PC-9 (cell line): ENCODE measurements around the gene TIAM2. TPM values are rescaled to one million over a fixed set of nuclear protein-coding genes. Genes with fewer than 3 reads are reported as not detected.

ENCODE experiments used
- BruUV-seq: library from RNA; stranded (reverse); fragments of 400-500 nt; replicated peaks from 2 replicates; lab custom pipeline; 2021; lab: Mats Ljungman, UMichigan
- CTCF ChIA-PET: fragments of 300-600 bp; sonication (Branson Sonifier 250); formaldehyde crosslinking; loops from one replicate; lab custom pipeline; 2022; ENCODE audit warnings: antibody characterized with exemption; lab: Charles Lee
- POLR2A ChIA-PET: fragments of 300-600 bp; sonication (Branson Sonifier 250); formaldehyde crosslinking; loops from one replicate; lab custom pipeline; 2022; ENCODE audit warnings: antibody characterized with exemption; ENCODE audit not compliant: unreplicated experiment; lab: Charles Lee
- DNase-seq, 2 experiments: peaks; one replicate each; pipeline versions ENCODE4 v3.0.0 to v3.0.0-alpha.2; 2015 to 2022; ENCODE audit warnings: mixed read lengths in 1 of 2
- H2AFZ ChIP-seq: fragments of 200-600 bp; sonication (generic); 2 replicates; pipeline ENCODE4 v1.8.1; 2017; ENCODE audit warnings: antibody characterized with exemption
- H3F3A ChIP-seq: fragments of 200-600 bp; sonication (generic); 2 replicates; pipeline ENCODE4 v1.8.1; 2017; ENCODE audit warnings: antibody characterized with exemption, mild to moderate bottlenecking, low read depth; ENCODE audit not compliant: insufficient read depth
- H3K27ac ChIP-seq: fragments of 200-600 bp; sonication (generic); 2 replicates; pipeline ENCODE4 v1.6.1; 2016; ENCODE audit warnings: mixed run types
- H3K27me3 ChIP-seq: fragments of 200-600 bp; sonication (generic); 2 replicates; pipeline ENCODE4 v1.6.1; 2016; ENCODE audit warnings: low read depth, mixed run types; ENCODE audit not compliant: insufficient read depth
- H3K36me3 ChIP-seq: fragments of 200-600 bp; sonication (generic); 2 replicates; pipeline ENCODE4 v1.6.1; 2016; ENCODE audit warnings: low read depth, mixed run types
- H3K4me1 ChIP-seq: fragments of 200-600 bp; sonication (generic); replicated peaks from 2 replicates; pipeline ENCODE4 v1.6.1; 2016; ENCODE audit warnings: mixed run types; ENCODE audit not compliant: insufficient read depth
- H3K4me2 ChIP-seq: fragments of 200-600 bp; sonication (generic); 2 replicates; pipeline ENCODE4 v1.6.1; 2017; ENCODE audit warnings: mixed run types
- H3K4me3 ChIP-seq: fragments of 200-600 bp; sonication (generic); 2 replicates; pipeline ENCODE4 v1.6.1; 2016; ENCODE audit warnings: mixed run types
- H3K79me2 ChIP-seq: fragments of 200-600 bp; sonication (generic); 2 replicates; pipeline ENCODE4 v1.6.1; 2017; ENCODE audit warnings: low read depth, mixed run types
- H3K9me2 ChIP-seq: fragments of 200-600 bp; sonication (generic); 2 replicates; pipeline ENCODE4 v1.8.1; 2017; ENCODE audit warnings: mild to moderate bottlenecking; ENCODE audit not compliant: insufficient read depth
- H3K9me3 ChIP-seq: fragments of 200-600 bp; sonication (generic); 2 replicates; pipeline ENCODE4 v1.8.1; 2016; ENCODE audit warnings: low read depth; ENCODE audit not compliant: insufficient read depth
- H4K20me1 ChIP-seq: fragments of 200-600 bp; sonication (generic); 2 replicates; pipeline ENCODE4 v1.8.1; 2017; ENCODE audit not compliant: insufficient read depth
- CTCF ChIP-seq: fragments of 200-600 bp; sonication (generic); conservative IDR thresholded peaks from 2 replicates; pipeline ENCODE4 v1.6.1; 2017; ENCODE audit warnings: mixed run types, antibody characterized with exemption, mild to moderate bottlenecking, moderate library complexity
- EZH2 ChIP-seq: fragments of 200-600 bp; sonication (generic); IDR thresholded peaks from 2 replicates; pipeline ENCODE4 v1.8.0; 2017; ENCODE audit warnings: antibody characterized with exemption, low read depth
- intact Hi-C: fragments of 100-400 bp; cut with micrococcal nuclease; formaldehyde crosslinking; loops from one replicate; pipeline ENCODE4 v1.10.0; 2022; ENCODE audit not compliant: unreplicated experiment
- total RNA-seq: library from RNA; stranded (reverse); gene quantifications from 2 replicates; pipeline ENCODE4 v1.2.3, GENCODE V29; 2021

The TIAM2 gene
- total RNA-seq, 1 experiment from 2014 or later: 11.4 TPM

- Histone ChIP-seq H3K79me2 (no peaks in the 10 kb centered on the region), H3K27ac (no peak overlapping the region), H3K9me2 (no peaks in the 10 kb centered on the region), H4K20me1 (no peaks in the 10 kb centered on the region), H3K4me2 (no peak overlapping the region), H3K4me1 (peaks cover 34% of the 10 kb centered on the region), H3K27me3 (no peaks in the 10 kb centered on the region), H3K9me3 (no peaks in the 10 kb centered on the region), H2AFZ (no peak overlapping the region), H3F3A (peaks cover 16% of the 10 kb centered on the region), H3K36me3 (no peaks in the 10 kb centered on the region), H3K4me3 (no peak overlapping the region)
- no peak for DNase-seq
- CTCF ChIA-PET: no interaction called here
- TF ChIP-seq EZH2 (no peak), CTCF (no peak)
- no TSS peak for BruUV-seq
- POLR2A ChIA-PET: no interaction called here
- intact Hi-C loops: no loop called here
Observed at GRCh38 chr6:155129744-155130143, 134.6 kb downstream of the TIAM2 start.

- Histone ChIP-seq H3K9me3 (no peaks in the 10 kb centered on the region), H3K4me1 (peaks cover 39% of the 10 kb centered on the region), H3K4me3 (no peak overlapping the region), H3K79me2 (no peaks in the 10 kb centered on the region), H3K27ac (no peak overlapping the region), H3K27me3 (no peaks in the 10 kb centered on the region), H4K20me1 (no peaks in the 10 kb centered on the region), H3K36me3 (no peaks in the 10 kb centered on the region), H3F3A (peaks cover 16% of the 10 kb centered on the region), H3K4me2 (no peak overlapping the region), H3K9me2 (no peaks in the 10 kb centered on the region), H2AFZ (no peak overlapping the region)
- ChIA-PET CTCF (no interaction called here), POLR2A (interaction anchor here (0.6 kb wide), 1 partner anchor 14 kb away, joined by 7 read pairs; no protein-coding TSS in a partner anchor)
- no TSS peak for BruUV-seq
- no peak for TF ChIP-seq EZH2
- no peak for TF ChIP-seq CTCF
- intact Hi-C loops: no loop called here
- no peak for DNase-seq
Observed at GRCh38 chr6:155130161-155130853, 135.2 kb downstream of the TIAM2 start.

GRCh38 chr6:155132617-155133016 is 137.5 kb downstream of the TIAM2 start:
- H3K79me2 ChIP-seq: no peaks in the 10 kb centered on the region
- DNase-seq: no peak
- no peaks in the 10 kb centered on the region for H4K20me1 ChIP-seq
- H3K9me3 ChIP-seq: no peaks in the 10 kb centered on the region
- H3K27me3 ChIP-seq: no peaks in the 10 kb centered on the region
- CTCF ChIA-PET: no interaction called here
- no peaks in the 10 kb centered on the region for H3K36me3 ChIP-seq
- H3K4me3 ChIP-seq: no peak overlapping the region
- no peak overlapping the region for H3K27ac ChIP-seq
- H3F3A ChIP-seq: peaks cover under 1% of the 10 kb centered on the region; the same call in 1 of the 2 replicates
- TF ChIP-seq EZH2: no peak
- no peak for TF ChIP-seq CTCF
- H3K4me1 ChIP-seq: peaks cover 25% of the 10 kb centered on the region
- intact Hi-C loops: no loop called here
- no TSS peak for BruUV-seq
- H3K4me2 ChIP-seq: no peak overlapping the region
- H2AFZ ChIP-seq: no peak overlapping the region
- POLR2A ChIA-PET: no interaction called here
- H3K9me2 ChIP-seq: no peaks in the 10 kb centered on the region
